Body of pancreas (tissue), 4 donors: Measurements from ENCODE around the gene NKD1.

ENCODE experiments used
- CTCF ChIP-seq, 7 experiments: fragments of 450-650 bp in 4 of 7; fragments of 200-600 bp in 3 of 7; sonication (generic) in 3 of 7; IDR thresholded peaks; one replicate each; pipeline ENCODE4 v1.5.1; 2016 to 2019; ENCODE audit warnings: antibody characterized with exemption in 7 of 7
- POLR2A ChIP-seq, 3 donors: fragments of 450-650 bp; IDR thresholded peaks; one replicate each; pipeline ENCODE4 v1.6.1; 2016; ENCODE audit warnings: antibody characterized with exemption in 3 of 3, mild to moderate bottlenecking in 2 of 3

GRCh38 chr16:50568187-50568815 is 20.1 kb downstream of the NKD1 start:
- TF ChIP-seq CTCF (IDR thresholded peaks at IDR 0.05) (no peak), POLR2A (IDR thresholded peaks at IDR 0.05) (no peak)
